22Rv1 (cell line): Measurements from ENCODE around the gene CUL4A.

Experiments
- H3K27ac ChIP-seq: fragments of 450-650 bp; 2 replicates; pipeline ENCODE4 v1.5.1; 2017
- ZFX ChIP-seq: fragments of 450-650 bp; IDR thresholded peaks from 2 replicates; pipeline ENCODE4 v1.6.1; 2017; ENCODE audit warnings: antibody characterized with exemption, borderline replicate concordance
- TF ChIP-seq, protein P1 (sequence below): fragments of 450-650 bp; IDR thresholded peaks from 2 replicates; pipeline ENCODE4 v1.5.1; 2017; ENCODE audit warnings: mild to moderate bottlenecking

CUL4A gene

DNA sequence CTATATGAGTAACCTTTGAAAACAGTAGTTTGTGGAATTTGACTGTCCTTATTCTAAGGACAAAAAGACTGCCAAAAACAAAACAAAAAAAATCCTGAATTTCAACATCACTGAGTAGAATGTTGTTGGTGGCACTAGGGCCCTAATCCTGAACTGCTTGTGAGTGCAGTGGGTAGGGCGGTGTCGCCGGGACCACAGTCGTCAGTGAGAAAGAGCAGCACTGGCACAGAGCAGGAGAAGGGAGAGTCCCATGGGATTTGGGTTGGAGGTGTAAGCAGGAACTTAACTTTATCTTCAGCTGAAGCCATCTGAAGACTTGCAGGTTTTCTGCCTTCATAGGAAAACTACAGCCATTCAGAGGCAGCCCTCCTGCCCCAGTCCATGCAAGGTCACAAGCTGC, 6.5 kb upstream of the CUL4A start:
- no peak overlapping the region for H3K27ac ChIP-seq
- no peak for TF ChIP-seq ZFX
- TF ChIP-seq, protein P1, sequence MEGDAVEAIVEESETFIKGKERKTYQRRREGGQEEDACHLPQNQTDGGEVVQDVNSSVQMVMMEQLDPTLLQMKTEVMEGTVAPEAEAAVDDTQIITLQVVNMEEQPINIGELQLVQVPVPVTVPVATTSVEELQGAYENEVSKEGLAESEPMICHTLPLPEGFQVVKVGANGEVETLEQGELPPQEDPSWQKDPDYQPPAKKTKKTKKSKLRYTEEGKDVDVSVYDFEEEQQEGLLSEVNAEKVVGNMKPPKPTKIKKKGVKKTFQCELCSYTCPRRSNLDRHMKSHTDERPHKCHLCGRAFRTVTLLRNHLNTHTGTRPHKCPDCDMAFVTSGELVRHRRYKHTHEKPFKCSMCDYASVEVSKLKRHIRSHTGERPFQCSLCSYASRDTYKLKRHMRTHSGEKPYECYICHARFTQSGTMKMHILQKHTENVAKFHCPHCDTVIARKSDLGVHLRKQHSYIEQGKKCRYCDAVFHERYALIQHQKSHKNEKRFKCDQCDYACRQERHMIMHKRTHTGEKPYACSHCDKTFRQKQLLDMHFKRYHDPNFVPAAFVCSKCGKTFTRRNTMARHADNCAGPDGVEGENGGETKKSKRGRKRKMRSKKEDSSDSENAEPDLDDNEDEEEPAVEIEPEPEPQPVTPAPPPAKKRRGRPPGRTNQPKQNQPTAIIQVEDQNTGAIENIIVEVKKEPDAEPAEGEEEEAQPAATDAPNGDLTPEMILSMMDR = no peak

DNA sequence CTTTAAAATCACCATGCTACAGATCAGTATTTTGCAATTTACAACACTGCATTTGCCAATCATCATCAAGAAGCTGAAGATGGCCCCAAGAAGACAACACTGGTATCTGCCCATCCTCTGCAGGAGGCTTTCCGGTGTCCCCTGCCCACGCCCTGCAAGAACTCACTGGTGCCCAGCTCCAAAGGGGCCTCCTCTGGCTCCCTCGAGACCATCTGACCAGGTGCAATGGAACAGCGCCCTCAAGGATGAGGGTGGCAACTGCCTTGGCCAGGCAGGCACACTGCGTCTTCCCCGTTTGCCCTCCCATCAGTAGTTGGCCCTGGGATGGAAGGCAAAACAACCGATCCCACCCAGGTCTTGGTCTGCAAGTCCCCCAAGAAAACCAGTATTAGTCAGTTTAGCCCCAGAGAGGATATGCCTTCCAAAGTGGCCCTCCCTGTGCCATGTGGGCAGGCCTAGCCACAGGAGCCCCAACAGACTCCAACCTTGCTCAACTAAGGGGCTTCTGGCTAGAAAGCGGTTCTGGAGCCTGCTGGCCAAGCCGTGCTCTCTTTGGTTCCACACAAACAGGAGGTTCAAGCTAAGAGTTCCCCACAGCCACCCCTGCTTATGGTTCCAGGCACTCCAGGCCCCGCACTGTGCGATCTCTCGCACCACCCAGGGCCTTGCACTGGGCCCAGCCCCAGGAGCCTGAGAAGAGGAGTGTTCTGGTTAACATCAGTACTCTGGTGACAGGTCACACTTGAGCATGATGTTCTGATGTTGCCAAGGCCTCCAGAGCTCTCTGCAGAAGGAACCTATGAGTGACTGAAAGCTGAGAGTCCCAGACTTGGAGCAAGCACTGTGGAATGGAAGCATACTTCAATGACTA, 5.7 kb upstream of the CUL4A start:
- H3K27ac ChIP-seq = no peak overlapping the region
- TF ChIP-seq, protein P1 = no peak
- TF ChIP-seq ZFX = no peak

DNA sequence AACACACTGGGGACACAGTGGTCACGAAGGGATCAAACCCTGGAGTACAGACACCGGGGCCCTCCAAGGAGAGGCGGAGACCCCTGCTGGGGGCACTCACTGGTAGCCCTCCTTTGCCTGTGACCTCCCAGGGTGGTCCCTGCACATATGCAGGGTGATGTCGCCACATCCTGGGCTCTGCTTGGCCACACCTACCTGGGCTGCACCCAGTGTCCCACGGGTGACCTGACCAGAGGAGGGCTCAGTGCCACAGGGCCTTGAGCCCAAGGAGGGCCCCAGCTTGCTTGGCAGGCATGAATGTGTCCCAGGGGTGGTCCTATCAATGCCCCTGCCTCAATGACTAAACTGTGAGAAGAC, 5.1 kb upstream of the CUL4A start:
- no peak overlapping the region for H3K27ac ChIP-seq
- no peak for TF ChIP-seq ZFX
- TF ChIP-seq, protein P1 = no peak

DNA sequence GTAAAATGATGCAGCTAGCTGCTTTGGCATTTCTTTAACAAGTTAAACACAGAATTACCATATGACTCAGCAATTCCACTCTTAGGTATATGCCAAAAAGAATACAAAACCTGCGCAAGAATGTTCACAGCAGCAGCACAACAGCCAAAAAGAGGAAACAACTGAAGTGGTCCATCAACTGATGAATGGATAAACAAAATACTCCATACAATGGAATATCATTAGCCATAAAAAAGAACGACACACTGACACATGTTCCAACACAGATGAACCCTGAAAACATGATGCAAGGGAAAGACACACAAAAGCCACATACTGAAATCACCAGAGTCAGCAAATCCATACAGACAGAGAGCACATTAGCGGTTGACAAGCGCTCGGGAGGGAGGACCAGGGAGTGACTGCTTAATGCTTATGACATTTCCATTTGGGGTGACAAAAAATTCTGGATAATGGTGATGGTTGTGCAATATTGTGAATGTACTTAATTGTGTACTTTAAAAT, 3.9 kb upstream of the CUL4A start:
- H3K27ac ChIP-seq = no peak overlapping the region
- TF ChIP-seq, protein P1 = no peak
- no peak for TF ChIP-seq ZFX

DNA sequence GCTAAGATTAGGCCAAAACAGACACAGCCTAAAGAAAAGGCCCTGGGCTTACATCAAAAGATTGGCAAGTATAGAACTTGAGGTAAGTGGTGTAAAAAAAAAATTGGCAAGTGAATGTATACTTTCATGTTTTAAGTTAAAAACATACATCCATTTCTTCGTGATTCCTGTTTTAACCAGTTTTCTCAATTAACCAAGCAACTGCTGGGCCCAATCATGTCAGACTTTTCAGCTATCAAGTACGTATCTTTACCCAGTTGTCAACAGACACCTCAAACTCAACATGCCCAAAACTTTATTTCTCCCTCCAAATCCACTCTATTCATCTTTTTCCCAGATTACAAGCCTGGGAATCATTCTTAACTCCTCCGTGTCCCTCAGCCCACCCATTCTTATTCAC, 2.0 kb upstream of the CUL4A start:
- TF ChIP-seq, protein P1 = no peak
- TF ChIP-seq ZFX = no peak
- H3K27ac ChIP-seq = peak overlapping the region; percentile 96

DNA sequence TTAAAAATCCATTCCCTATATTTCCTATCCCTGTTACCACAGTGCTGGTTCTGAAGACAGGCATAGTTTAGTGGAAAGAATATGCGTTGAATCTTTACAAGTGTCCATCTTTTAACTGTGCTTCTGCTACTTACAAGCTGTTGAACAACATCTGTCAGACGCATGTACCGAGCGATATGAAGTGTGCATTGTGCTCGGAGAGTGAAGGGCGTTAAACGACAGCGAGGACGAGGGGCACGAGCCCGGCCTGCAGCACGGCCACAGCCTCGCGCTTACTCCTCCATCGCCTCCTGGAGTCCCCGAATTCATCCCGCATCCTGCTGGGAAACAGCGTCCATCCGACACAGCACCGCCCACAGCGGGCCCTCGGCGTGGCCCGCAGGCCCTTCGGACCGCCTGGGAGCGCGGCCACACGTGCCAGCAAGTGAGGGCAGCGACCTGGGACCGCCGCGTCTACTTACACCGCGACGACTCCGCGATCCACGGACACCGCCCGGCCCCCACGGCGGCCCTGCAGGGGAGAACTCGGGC, 1.5 kb upstream of the CUL4A start:
- no peak for TF ChIP-seq ZFX
- TF ChIP-seq, protein P1 = no peak
- H3K27ac ChIP-seq = peak overlapping the region; percentile 96
